K562 treated with DMSO at 1 percent for 4 hours (cell line): ENCODE results near the gene F2RL3. TPM values are rescaled to one million over a fixed set of nuclear protein-coding genes. Genes with fewer than 3 reads are reported as not detected.

Source experiments
- total RNA-seq: library from RNA; unstranded; fragments of 300-600 nt; gene quantifications from 2 replicates; pipeline ENCODE4 v1.2.3, GENCODE V29; 2022; ENCODE audit not compliant: insufficient read depth

Gene F2RL3
- 2.2 and 3.6 TPM in 2 replicates for total RNA-seq

DNA sequence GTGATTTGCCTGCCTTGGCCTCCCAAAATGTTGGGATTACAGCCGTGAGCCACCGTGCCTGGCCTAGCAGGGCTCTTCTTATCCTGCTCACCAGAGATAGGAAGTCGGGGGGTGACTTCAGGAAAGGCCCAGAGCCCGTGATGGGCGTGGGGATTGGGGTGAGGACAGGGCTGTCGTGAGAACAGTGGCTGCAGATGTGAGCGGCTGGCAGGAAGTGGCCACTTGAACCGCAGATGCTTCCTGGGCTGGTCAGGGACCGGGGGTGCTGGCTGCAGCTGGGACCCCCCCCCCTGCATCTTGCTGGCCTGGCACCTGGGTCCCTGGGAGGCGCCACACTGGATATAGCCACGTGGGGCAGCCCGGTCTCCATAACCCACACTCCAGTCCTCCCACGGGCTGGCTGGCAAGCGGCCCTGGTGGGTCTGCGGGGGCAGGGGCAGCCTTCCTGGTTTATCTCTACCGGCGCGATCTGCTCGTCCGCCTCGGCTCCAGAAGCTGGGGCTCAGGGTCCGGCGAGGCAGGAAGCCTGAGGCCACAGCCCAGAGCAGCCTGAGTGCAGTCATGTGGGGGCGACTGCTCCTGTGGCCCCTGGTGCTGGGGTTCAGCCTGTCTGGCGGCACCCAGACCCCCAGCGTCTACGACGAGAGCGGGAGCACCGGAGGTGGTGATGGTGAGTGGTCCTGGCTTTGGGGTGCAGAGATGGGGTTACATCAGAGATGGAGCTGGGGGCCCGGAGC lies at the start of gene F2RL3:
TSS of gene F2RL3 (plus strand) at position 371 of the 737 bp plus-strand sequence. CDS start at position 562, 191 bp downstream.

Other genes starting within 250 kb of the F2RL3 start
- 55.3 and 63.7 TPM in 2 replicates for gene SMIM7, start 228.9 kb upstream of the F2RL3 start, total RNA-seq
- gene TMEM38A, start 227.9 kb upstream of the F2RL3 start, total RNA-seq = 7.5 and 10.0 TPM in 2 replicates
- not detected in 2 replicates for gene NWD1, start 169.2 kb upstream of the F2RL3 start, total RNA-seq
- gene SIN3B, start 59.6 kb upstream of the F2RL3 start, total RNA-seq = 26.6 and 31.5 TPM in 2 replicates
- 1.4 and 1.8 TPM in 2 replicates for gene CPAMD8, start 137.8 kb downstream of the F2RL3 start, total RNA-seq
- 24.9 and 28.3 TPM in 2 replicates for gene HAUS8, start 186.5 kb downstream of the F2RL3 start, total RNA-seq
- 69.4 and 79.7 TPM in 2 replicates for gene MYO9B, start 186.8 kb downstream of the F2RL3 start, total RNA-seq